Lung microvascular endothelial cell (primary cell): ENCODE measurements around the gene DPM3. TPM values are rescaled to one million over a fixed set of nuclear protein-coding genes. Genes with fewer than 3 reads are reported as not detected.
A peak's percentile ranks its signal among the peaks of the same experiment; 100 is the strongest.
"Not testable (repeated sequence)": the region's sequence is repeated elsewhere in the genome, so short reads cannot be mapped to it uniquely, and the experiment has no call there.

ENCODE experiments used
- DNase-seq, 2 donors: peaks; one replicate each; pipeline versions ENCODE4 v3.0.0 to v3.0.0-alpha.2; 2010; ENCODE audit warnings: low read depth in 2 of 2
- total RNA-seq: library from RNA; depleted of rRNA; stranded (reverse); fragments of >200 nt; gene quantifications from 2 replicates; pipeline ENCODE4 v1.2.1, GENCODE V29; 2014

DPM3 gene
- 25.5 and 34.9 TPM in 2 replicates for total RNA-seq

- DNase-seq, result peak; percentile 82 to 88
Measured at GRCh38 chr1:155139895-155140629, at the start of gene DPM3. TSS of gene DPM3 (minus strand) at chr1:155140531. CDS start at chr1:155140240, 291 bp downstream.

- not testable (repeated sequence) for DNase-seq
Measured at GRCh38 chr1:155189926-155190325, 49.6 kb upstream of the DPM3 start.

- DNase-seq, result no peak
Measured at GRCh38 chr1:155188268-155188667, 47.9 kb upstream of the DPM3 start.

- no peak for DNase-seq
Measured at GRCh38 chr1:155187456-155187891, 47.1 kb upstream of the DPM3 start.

GRCh38 chr1:155186794-155187455 lies 46.6 kb upstream of the DPM3 start:
- no peak for DNase-seq

- no peak for DNase-seq
Measured at GRCh38 chr1:155186067-155186793, 45.9 kb upstream of the DPM3 start.

- no peak for DNase-seq
Measured at GRCh38 chr1:155185783-155186066, 45.4 kb upstream of the DPM3 start.

- no peak for DNase-seq
Measured at GRCh38 chr1:155184835-155185782, 44.8 kb upstream of the DPM3 start.

GRCh38 chr1:155184351-155184811 lies 44.0 kb upstream of the DPM3 start:
- no peak for DNase-seq

GRCh38 chr1:155183775-155184221 lies 43.5 kb upstream of the DPM3 start:
- DNase-seq, result no peak

- DNase-seq, result no peak
Measured at GRCh38 chr1:155182052-155182550, 41.8 kb upstream of the DPM3 start.

GRCh38 chr1:155181371-155182051 lies 41.2 kb upstream of the DPM3 start:
- no peak for DNase-seq

- DNase-seq, result no peak
Measured at GRCh38 chr1:155179112-155180031, 39.0 kb upstream of the DPM3 start.

- DNase-seq, result no peak
Measured at GRCh38 chr1:155178441-155179111, 38.2 kb upstream of the DPM3 start.

- DNase-seq, result no peak
Measured at GRCh38 chr1:155177918-155178281, 37.6 kb upstream of the DPM3 start.

- no peak for DNase-seq
Measured at GRCh38 chr1:155177192-155177917, 37.0 kb upstream of the DPM3 start.

- DNase-seq, result peak; percentile 71 to 76
Measured at GRCh38 chr1:155176544-155177071, 36.3 kb upstream of the DPM3 start.

- no peak for DNase-seq
Measured at GRCh38 chr1:155175927-155176371, 35.6 kb upstream of the DPM3 start.
